K562 (cell line): Measurements from ENCODE around the gene CD46. TPM values are rescaled to one million over a fixed set of nuclear protein-coding genes. Genes with fewer than 3 reads are reported as not detected.

ENCODE experiments used
- FOXA3 ChIP-seq, 2 experiments: fragments of 450-650 bp in 1 of 2; sonication (generic) in 1 of 2; formaldehyde crosslinking; IDR thresholded peaks in 1 of 2; conservative IDR thresholded peaks in 1 of 2; 2 replicates each; pipeline versions ENCODE4 v1.4.0 to v1.8.0; 2020 to 2022; ENCODE audit warnings: mild to moderate bottlenecking in 2 of 2, missing genetic modification reagents in 1 of 2
- HDAC2 ChIP-seq: fragments of 450-650 bp; IDR thresholded peaks from 2 replicates; pipeline ENCODE4 v1.6.1; 2016; ENCODE audit warnings: mild to moderate bottlenecking
- polyA plus RNA-seq, 8 experiments: library from polyadenylated mRNA; depleted of rRNA in 4 of 8; stranded (reverse) in 5 of 8; unstranded in 3 of 8; fragments of >200 nt; fragmentation: Nextera tagmentation in 2 of 8; fragmentation: Illumina TruSeq in 1 of 8; extraction: Ambion mirVana in 2 of 8; extraction: Trizol in 1 of 8; gene quantifications; 2 replicates each; pipeline versions ENCODE4 v1.2.1 to v1.2.3, GENCODE V29; 2011 to 2014; ENCODE audit warnings: inconsistent platforms in 1 of 8, missing spikeins in 1 of 8
- total RNA-seq, 7 experiments: library from RNA; depleted of rRNA in 6 of 7; stranded (reverse); fragments of >200 nt in 6 of 7; fragmentation: Illumina TruSeq in 2 of 7; extraction: Trizol in 2 of 7; gene quantifications; 2 replicates each; pipeline versions ENCODE4 v1.2.1 to v1.2.3, GENCODE V29; 2011 to 2021; ENCODE audit warnings: low replicate concordance in 1 of 7
- TF ChIP-seq, protein P1 (sequence below), 2 experiments: fragments of 200-800 bp in 1 of 2; sonication (Bioruptor generic) in 1 of 2; sonication (generic) in 1 of 2; formaldehyde crosslinking in 1 of 2; IDR thresholded peaks in 1 of 2; conservative IDR thresholded peaks in 1 of 2; 2 replicates each; pipeline versions ENCODE4 v1.5.0 to v1.6.1; 2016 to 2020; ENCODE audit warnings: missing compliant biosample characterization in 1 of 2, missing genetic modification characterization in 1 of 2, missing genetic modification reagents in 1 of 2
- TF ChIP-seq, protein P2 (sequence below): fragments of 450-650 bp; IDR thresholded peaks from 2 replicates; pipeline ENCODE4 v1.6.1; 2016; ENCODE audit warnings: mild to moderate bottlenecking, moderate library complexity
- TF ChIP-seq, protein P3 (sequence below): fragments of 450-650 bp; conservative IDR thresholded peaks from 2 replicates; pipeline ENCODE4 v1.6.1; 2016; ENCODE audit warnings: missing genetic modification characterization, low read depth, mild to moderate bottlenecking, control low read depth, missing compliant biosample characterization
- TF ChIP-seq, protein P4 (sequence below): fragments of 450-650 bp; IDR thresholded peaks from 2 replicates; pipeline ENCODE4 v1.7.1; 2018; ENCODE audit warnings: mild to moderate bottlenecking, low read depth; ENCODE audit not compliant: partially characterized antibody

The CD46 gene
- total and polyA plus RNA-seq, 9 of the 15 experiments (the other 6 are each of a cell fraction or from before 2014, with no cell fraction given): 87.9 to 374 (median 156) TPM

DNA sequence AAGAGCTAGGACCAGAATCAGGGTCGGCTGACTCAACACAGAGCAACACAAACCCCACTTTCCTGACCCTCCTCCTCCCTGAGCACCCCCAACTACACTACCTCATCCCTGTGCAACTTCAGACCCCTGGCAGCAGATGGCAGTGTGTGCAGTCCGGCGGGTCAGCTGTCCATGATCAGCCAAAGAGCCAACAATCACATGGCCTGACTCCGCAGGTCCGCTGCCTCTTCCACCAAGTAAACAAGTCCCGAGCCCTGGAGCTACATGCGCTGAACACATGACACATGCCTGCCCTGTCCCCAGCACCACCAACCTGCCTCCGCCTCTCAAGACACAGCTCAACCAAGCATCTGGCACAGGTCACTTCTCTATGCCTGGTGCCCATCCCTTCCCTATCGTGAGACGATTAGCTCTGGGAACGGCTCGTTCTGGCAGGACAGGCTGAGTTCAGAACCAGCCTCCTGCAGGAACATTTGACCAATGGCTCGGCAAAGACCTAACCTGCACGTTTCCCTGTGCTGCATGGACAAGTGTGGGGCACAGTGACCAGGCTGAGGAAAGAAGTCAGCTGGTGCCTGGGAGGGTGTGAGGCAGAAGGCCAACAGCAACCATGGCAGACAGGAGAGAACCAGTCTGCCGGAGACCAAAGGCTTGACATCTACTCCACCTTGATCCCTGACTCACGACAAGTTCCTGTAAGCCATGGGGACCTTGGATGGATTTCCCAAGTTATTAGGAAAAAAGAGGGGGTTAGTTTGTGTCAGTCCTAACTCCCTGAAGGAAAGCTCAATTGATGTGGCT is 60.3 kb downstream of the CD46 start (continued):
- TF ChIP-seq FOXA3 (CRISPR knock-in tag; conservative IDR thresholded peaks at IDR 0.05 in 1 of 2, IDR thresholded peaks at IDR 0.05 in 1 of 2) (peak; percentile 46 to 48; a peak in 2 of 4 replicates), HDAC2 (no peak; the same call in 1 of the 2 replicates)
- TF ChIP-seq, protein P1, sequence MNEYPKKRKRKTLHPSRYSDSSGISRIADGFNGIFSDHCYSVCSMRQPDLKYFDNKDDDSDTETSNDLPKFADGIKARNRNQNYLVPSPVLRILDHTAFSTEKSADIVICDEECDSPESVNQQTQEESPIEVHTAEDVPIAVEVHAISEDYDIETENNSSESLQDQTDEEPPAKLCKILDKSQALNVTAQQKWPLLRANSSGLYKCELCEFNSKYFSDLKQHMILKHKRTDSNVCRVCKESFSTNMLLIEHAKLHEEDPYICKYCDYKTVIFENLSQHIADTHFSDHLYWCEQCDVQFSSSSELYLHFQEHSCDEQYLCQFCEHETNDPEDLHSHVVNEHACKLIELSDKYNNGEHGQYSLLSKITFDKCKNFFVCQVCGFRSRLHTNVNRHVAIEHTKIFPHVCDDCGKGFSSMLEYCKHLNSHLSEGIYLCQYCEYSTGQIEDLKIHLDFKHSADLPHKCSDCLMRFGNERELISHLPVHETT (CRISPR knock-in tag; conservative IDR thresholded peaks at IDR 0.05 in 1 of 2, IDR thresholded peaks at IDR 0.05 in 1 of 2): peak in 1 of 2 experiments; percentile 51; a peak in 1 of 4 replicates
- TF ChIP-seq, protein P2, sequence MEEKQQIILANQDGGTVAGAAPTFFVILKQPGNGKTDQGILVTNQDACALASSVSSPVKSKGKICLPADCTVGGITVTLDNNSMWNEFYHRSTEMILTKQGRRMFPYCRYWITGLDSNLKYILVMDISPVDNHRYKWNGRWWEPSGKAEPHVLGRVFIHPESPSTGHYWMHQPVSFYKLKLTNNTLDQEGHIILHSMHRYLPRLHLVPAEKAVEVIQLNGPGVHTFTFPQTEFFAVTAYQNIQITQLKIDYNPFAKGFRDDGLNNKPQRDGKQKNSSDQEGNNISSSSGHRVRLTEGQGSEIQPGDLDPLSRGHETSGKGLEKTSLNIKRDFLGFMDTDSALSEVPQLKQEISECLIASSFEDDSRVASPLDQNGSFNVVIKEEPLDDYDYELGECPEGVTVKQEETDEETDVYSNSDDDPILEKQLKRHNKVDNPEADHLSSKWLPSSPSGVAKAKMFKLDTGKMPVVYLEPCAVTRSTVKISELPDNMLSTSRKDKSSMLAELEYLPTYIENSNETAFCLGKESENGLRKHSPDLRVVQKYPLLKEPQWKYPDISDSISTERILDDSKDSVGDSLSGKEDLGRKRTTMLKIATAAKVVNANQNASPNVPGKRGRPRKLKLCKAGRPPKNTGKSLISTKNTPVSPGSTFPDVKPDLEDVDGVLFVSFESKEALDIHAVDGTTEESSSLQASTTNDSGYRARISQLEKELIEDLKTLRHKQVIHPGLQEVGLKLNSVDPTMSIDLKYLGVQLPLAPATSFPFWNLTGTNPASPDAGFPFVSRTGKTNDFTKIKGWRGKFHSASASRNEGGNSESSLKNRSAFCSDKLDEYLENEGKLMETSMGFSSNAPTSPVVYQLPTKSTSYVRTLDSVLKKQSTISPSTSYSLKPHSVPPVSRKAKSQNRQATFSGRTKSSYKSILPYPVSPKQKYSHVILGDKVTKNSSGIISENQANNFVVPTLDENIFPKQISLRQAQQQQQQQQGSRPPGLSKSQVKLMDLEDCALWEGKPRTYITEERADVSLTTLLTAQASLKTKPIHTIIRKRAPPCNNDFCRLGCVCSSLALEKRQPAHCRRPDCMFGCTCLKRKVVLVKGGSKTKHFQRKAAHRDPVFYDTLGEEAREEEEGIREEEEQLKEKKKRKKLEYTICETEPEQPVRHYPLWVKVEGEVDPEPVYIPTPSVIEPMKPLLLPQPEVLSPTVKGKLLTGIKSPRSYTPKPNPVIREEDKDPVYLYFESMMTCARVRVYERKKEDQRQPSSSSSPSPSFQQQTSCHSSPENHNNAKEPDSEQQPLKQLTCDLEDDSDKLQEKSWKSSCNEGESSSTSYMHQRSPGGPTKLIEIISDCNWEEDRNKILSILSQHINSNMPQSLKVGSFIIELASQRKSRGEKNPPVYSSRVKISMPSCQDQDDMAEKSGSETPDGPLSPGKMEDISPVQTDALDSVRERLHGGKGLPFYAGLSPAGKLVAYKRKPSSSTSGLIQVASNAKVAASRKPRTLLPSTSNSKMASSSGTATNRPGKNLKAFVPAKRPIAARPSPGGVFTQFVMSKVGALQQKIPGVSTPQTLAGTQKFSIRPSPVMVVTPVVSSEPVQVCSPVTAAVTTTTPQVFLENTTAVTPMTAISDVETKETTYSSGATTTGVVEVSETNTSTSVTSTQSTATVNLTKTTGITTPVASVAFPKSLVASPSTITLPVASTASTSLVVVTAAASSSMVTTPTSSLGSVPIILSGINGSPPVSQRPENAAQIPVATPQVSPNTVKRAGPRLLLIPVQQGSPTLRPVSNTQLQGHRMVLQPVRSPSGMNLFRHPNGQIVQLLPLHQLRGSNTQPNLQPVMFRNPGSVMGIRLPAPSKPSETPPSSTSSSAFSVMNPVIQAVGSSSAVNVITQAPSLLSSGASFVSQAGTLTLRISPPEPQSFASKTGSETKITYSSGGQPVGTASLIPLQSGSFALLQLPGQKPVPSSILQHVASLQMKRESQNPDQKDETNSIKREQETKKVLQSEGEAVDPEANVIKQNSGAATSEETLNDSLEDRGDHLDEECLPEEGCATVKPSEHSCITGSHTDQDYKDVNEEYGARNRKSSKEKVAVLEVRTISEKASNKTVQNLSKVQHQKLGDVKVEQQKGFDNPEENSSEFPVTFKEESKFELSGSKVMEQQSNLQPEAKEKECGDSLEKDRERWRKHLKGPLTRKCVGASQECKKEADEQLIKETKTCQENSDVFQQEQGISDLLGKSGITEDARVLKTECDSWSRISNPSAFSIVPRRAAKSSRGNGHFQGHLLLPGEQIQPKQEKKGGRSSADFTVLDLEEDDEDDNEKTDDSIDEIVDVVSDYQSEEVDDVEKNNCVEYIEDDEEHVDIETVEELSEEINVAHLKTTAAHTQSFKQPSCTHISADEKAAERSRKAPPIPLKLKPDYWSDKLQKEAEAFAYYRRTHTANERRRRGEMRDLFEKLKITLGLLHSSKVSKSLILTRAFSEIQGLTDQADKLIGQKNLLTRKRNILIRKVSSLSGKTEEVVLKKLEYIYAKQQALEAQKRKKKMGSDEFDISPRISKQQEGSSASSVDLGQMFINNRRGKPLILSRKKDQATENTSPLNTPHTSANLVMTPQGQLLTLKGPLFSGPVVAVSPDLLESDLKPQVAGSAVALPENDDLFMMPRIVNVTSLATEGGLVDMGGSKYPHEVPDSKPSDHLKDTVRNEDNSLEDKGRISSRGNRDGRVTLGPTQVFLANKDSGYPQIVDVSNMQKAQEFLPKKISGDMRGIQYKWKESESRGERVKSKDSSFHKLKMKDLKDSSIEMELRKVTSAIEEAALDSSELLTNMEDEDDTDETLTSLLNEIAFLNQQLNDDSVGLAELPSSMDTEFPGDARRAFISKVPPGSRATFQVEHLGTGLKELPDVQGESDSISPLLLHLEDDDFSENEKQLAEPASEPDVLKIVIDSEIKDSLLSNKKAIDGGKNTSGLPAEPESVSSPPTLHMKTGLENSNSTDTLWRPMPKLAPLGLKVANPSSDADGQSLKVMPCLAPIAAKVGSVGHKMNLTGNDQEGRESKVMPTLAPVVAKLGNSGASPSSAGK: peak; percentile 79
- TF ChIP-seq, protein P3, sequence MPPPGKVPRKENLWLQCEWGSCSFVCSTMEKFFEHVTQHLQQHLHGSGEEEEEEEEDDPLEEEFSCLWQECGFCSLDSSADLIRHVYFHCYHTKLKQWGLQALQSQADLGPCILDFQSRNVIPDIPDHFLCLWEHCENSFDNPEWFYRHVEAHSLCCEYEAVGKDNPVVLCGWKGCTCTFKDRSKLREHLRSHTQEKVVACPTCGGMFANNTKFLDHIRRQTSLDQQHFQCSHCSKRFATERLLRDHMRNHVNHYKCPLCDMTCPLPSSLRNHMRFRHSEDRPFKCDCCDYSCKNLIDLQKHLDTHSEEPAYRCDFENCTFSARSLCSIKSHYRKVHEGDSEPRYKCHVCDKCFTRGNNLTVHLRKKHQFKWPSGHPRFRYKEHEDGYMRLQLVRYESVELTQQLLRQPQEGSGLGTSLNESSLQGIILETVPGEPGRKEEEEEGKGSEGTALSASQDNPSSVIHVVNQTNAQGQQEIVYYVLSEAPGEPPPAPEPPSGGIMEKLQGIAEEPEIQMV (tag): 0 out of 2 replicates have a peak, but pooled peaks have one; percentile 38
- TF ChIP-seq, protein P4, sequence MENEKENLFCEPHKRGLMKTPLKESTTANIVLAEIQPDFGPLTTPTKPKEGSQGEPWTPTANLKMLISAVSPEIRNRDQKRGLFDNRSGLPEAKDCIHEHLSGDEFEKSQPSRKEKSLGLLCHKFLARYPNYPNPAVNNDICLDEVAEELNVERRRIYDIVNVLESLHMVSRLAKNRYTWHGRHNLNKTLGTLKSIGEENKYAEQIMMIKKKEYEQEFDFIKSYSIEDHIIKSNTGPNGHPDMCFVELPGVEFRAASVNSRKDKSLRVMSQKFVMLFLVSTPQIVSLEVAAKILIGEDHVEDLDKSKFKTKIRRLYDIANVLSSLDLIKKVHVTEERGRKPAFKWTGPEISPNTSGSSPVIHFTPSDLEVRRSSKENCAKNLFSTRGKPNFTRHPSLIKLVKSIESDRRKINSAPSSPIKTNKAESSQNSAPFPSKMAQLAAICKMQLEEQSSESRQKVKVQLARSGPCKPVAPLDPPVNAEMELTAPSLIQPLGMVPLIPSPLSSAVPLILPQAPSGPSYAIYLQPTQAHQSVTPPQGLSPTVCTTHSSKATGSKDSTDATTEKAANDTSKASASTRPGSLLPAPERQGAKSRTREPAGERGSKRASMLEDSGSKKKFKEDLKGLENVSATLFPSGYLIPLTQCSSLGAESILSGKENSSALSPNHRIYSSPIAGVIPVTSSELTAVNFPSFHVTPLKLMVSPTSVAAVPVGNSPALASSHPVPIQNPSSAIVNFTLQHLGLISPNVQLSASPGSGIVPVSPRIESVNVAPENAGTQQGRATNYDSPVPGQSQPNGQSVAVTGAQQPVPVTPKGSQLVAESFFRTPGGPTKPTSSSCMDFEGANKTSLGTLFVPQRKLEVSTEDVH: no peak
